NCI-H2196 (cell line): ENCODE data around the gene TNNT2.

Experiments used
- DNase-seq: peaks from one replicate; lab custom pipeline; 2025; ENCODE audit not compliant: unreplicated experiment; lab: John Stamatoyannopoulos, UW

TNNT2 gene

DNA sequence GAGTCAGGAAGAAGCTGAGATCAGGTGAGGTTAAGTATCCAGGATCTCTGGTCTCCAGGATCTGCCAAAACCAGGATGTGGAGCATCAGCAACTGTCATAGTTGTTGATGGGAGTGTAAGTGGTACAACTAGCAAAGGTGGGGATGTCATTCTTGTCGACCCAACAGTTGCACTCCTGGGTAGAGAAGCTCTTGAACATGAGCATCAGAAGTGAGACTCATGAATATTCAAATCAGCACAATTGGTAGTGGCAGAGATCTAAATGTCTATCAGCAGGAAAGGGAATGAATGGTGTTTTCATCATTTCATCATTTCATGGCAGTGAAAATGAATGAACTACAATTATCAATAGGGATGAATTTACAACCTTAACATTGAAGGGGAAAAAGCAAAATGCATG is 25.9 kb upstream of the TNNT2 start:
- no peak for DNase-seq

DNA sequence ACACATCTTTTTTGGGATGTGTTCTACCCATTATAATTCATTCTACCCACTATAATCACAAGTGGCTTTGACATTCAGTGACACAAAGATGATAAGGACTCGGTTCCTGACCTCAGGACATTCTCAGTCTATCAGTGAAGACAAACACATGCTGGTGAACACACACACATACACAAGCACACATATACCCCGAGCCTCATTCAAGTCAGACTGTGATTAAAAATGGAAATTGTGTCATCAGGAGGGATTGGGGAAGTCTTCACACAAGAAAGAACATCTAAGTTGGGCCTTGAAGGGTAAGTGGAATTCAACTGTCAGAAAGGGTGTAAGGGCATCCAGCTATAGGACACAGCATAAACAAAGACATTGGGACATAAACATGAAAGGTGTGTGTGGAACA is 24.2 kb upstream of the TNNT2 start:
- no peak for DNase-seq

DNA sequence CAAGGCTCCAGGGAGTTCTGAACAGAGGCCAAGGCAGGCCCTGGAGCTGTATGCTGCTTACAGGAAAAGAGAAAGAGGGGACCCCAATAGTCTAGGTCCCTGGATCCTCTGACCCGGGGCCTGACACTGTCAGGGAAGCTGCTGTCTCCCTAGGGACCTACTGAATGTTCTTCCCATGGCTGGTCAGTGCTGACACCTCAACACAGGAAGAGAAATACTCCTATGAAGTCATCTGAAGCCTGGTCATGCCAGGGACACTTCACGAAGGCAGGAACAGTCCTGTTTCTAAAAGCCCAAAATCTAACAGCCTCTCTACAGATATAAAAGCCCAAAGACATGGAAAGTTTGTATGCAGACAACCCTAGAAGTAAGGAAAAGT is 23.4 kb upstream of the TNNT2 start:
- DNase-seq: no peak

DNA sequence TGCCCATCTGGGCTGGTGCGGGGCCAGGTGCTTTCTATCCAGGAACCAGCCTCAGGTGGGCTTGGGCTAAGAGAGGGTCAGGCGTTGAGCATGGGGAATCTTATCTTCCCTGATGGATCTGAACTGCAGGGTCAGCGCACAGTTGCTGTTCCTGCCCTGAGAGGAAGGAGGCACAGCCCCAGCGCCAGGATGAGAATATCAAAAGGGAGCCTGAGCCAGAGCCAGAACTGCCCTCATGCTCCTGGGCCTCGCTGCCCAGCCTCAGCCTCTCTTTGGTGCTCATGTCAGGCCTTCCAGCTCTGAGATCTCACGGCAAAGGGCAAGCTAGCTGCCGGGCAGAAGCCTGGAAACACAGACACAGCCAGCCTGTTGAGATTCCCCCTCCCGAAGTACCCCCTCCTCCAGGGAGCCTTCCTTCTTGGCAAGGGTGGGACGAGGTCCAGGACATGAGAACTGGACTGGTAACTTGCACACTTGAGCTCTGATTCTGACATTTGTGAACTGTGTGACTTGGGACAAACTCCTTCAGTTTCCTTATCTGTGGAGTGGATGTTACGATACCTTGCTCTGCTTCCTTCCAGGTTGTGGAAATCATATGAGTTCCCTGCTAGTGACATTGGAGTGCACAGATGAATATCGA is 22.9 kb upstream of the TNNT2 start:
- DNase-seq: no peak

DNA sequence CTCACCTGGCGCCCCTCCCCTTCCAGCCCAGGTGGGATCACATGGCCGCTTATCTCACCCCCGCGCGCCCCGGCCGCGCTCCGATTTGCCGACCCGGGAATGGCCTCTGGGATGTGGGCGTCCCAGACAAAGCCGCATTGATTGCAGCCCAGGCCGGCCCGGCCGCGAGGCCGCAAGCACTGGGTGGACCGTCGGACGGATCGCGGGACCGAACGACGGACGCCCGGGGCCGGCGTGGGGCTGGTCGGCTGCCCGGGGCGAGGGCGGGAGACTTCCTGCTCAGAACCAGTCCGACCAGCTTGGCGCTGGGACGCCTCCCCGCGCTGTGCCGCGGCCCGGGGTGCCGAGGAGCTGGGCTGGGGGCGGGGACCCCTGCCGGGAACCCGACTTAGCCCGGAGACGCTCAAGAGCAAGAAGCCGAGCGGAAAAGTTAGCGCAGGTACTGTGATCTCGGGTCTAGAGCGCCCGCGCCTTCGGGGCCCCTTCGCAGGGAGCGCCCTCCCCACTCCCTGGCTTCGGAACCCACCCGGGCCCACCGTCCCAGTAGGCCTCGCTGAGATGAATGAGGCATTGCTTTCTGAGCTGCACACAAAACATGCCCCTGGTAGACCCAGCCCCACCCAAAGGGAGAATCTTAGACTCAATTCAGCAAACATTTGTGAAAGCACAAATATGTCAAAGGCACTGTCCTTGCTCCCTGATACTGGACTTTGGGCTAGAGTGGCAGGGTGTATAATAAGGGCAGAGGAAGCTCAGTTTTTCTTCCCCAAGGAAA is 22.1 kb upstream of the TNNT2 start:
- DNase-seq: peak; percentile 62

DNA sequence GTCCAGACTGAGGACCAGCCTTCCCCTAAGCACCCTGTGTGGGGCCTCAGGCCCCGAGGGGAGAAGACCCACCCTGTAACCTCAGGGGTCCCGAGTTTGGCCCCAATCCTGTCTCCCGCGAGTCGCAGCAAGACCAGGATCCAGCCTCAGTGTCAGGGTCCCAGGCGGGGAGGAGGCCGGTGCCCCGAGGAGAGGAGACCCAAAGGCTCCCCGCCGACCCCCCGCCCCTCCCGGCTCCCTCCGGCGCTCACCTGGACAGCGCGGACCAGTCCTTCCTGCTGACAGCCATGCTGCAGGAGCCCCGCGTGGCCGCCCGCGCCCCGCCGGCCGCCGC is 21.5 kb upstream of the TNNT2 start, which contains the start of gene LAD1:
LAD1 (minus strand) TSS at position 307 of the 334 bp plus-strand sequence; CDS start at position 289, 18 bp downstream.
- DNase-seq: no peak

DNA sequence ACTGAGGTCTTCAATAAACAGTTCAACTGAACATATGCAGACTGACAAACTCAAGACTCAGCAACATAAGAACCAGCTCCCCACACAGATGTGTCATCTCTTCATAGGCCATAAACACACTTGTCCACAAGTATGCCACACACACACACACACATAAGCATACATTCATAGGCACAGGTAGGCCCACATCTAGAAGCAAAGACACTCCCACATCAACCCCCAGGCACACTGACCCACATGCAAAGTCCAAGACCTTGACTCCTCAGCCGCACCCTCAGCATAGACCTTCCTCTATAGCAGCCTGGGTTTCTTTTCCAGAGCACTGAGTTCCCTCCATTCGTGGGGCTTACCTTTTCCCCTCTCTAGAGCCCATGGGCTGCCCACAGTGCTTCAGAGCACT is 20.2 kb upstream of the TNNT2 start:
- DNase-seq: no peak

DNA sequence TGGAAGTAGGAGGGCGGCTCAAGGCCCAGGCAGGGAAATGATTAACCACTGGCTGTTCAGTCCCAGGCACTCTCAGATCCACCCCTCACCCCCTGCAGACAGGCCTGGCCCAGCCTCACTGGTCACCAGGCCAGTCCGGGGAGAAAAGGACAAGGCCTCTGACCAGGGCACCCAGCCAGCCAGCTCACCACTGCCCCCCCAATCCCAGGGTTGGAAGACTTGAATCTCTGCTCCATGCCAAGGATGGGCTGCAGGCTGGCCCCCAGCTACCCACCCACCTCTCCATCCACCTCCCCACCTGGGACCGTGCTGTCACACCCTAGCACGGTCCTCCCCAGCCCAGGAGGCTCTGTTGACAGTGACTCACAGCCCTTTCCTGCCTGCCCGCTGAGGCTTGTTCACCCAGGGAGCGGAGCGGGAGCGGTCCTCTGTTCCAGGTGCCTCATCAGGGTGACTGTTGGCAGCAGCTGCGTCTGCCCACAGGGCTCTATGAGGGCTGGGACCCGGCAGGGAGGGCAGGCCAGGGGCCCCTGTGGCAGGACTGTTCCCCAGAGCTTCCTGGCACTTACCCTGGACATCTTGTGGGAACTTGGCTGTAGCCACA is 19.5 kb upstream of the TNNT2 start:
- peak; percentile 39 for DNase-seq

DNA sequence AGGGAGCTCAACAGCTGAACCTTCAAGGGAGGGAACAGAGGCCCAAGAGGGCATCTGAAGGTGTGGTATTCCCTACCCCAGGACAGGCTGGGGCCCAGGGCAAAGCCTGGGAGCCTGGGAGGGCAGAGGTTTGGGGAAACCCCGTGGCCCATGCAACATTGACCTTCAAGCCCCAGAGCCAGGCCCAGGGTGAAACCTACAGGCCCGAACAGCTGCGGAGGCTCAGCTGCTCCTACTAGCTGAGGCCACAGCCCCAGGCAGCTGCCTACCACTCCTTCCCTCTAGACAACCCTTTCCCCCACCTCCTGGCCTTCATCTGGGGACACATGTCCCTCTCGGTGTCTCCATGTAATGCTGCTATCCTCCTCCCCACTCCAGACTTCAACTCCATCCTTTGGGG is 18.5 kb upstream of the TNNT2 start:
- DNase-seq: no peak

DNA sequence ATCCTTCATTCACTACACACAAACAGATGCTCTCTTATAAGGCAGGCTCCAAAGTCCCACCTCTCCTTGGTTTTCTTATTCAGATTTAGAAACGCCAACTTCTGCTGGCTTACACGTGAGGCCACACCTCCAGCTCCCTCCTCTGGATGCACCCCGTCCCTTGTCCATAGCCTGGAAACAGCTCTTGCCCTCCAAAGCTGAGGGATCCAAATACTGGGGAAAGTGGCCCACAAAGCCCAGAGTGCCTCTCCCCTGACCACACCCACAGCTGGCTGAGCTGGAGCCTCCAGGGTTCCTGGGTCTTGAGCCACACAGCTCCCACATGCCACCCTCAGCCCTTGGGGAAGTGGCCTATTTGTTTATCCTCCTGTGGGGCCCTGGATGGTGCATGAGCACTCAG is 17.1 kb upstream of the TNNT2 start:
- no peak for DNase-seq

DNA sequence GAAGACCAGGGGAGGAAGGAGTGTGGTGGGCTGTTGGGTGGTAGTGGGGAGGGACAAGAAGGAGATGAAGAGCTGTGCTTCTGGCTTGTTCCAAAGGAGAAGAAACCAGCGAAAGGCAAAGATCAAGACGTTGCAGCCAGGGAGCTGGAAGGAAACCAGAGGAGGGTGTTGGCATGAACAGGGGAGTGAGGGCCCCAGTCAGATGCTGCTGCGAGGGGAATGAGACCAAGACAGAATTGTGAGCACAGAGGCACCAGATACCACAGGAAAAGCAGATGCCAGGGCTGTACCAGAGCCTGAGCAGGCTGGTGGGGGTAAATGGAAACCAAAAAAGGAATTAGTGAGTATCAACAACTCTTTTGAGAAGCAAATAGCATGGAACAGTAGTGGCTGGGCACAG is 15.6 kb upstream of the TNNT2 start:
- DNase-seq: no peak

DNA sequence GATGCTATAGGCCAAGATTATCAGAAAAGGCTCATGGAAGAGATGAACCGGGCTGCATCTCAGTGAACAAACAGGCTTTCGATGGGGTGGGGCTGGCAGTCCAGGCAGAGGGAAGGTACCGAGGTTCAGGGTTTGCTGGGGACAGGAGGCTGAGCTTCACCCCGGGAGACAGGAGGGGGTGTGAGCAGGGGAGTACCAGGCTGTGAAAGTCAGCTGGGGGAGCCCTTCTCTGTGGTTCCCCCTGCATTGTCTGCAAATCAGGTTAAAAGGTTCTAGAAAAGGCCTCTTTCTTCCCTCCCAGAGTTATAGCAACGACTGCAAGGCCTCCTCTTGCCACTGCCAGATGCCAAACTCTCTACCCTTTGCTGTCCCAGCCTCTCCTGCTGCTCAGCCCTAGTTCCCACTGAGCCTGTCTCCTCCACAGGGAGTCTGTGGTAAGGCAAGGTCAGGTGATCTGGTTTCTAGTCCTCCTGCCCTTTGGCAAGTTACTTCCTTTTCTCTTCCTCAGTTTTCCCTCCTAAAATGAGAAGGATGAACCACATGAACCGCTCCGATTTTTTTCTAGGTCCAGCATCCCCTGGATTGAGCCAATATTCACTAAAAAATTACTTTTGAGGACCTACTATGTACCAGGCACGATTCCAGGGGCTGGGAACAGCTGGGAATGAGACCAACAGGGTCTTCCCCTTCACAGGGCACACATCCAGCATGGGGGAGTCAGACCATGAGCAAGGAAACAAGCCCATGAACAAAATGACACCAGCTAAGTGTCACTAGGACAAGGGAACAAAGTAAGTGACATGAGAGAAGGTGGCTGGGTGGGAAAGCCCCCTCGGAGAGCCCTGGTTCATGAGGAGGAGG is 14.4 kb upstream of the TNNT2 start:
- DNase-seq: no peak

DNA sequence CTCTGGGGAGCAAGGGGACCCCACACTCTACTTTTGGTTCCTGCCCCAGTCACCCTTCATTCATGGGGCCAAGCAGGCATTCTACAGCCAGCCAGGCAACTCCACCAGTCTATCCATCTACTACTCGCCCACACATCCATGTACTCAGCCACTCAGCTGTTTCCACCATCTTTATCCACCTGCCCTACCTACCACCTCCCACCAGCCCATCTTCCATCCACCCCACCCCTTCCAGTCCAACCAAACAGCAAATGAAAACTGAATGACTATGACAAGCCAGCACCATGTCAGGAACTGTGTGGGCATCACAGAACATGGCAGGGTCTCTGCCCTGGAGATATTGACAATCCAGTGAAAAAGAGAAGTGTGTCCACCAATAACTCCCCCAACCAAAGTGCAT is 13.7 kb upstream of the TNNT2 start:
- no peak for DNase-seq

DNA sequence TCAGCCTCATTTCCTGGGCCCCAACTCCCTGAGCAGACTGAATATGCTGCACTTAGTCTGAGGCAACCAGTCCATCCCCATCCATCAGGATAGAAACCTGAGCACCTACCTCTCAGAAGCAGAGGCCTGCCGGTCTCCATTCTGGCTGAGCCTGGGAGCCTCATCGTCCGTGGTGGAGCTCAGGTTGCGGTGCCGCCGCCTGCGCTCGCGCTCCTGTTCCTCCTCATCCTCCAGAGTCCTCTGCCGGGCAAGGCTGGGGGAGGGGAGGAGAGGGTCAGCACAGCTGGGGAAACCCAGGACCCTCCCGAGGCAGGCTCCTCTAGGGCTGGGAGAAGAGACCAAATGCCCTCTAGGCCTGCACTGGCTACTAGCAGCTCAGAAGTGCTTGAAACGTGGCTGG is 11.6 kb upstream of the TNNT2 start:
- no peak for DNase-seq

DNA sequence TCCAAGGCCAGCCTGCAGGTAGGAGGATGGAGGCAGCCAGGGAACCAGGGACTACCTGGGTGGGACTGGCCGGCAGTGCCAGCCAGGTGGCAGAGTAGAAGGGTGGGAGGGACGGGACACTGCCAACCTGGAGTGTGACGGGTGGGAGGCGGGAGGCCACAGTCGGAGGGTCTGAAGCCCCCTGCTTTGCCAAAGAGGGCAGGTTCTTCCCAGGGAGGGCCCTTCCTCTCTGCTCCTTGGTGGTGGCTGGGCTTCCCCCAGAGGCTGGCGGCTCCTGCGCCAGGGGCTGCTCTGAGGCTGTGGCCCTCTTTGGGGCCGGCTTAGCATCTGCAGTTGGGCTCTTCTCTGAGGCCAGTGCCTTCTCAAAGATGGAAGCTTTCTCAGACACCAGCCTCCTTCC is 8.7 kb upstream of the TNNT2 start:
- no peak for DNase-seq

DNA sequence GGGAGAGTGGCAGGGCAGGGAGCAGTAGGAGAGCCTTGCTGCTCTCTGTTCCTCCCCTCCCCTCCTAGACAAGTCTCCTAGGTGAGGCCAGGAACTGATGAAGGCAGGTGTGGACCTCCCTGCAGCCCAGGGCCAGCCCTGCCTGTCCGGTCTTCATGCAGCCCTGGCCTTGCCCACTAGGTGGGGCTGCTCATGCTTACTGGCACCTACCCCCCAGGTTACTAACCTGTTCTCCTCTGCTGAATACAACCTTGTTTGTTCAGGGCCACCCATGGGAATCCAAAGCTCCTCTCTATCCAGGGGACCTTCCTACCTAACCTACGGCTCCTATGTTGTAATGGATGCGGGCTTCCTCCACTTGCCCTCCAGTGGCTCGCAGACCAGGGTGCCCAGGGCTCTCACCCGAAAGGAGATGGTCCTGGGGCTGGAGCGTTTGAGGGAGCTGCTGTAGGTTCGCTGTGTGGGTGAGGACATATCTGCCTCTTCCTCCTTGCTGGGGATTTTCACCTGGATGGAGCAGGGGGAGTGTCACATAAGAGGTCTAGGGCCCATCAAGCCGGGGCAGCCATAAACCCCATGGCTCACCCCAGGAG is 7.9 kb upstream of the TNNT2 start:
- peak; percentile 83 for DNase-seq

DNA sequence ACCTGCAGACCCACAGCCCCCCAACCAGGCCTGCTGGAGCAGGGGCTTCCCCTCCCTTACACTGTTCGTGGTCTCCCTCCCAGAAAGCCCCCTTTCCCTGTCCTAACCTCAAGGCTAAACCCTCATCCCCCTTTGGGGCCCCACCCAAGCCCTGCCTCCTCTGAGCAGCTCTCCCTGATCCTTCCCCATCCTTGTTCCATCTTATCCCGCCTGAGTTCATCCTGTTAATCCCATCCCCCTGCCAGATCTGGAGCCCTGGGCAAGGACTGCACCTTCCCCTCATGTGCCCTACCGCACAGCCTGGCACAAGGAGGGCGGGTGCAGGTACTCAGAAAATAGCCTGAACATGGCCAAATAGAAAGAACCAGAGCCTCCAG is 6.9 kb upstream of the TNNT2 start:
- no peak for DNase-seq

DNA sequence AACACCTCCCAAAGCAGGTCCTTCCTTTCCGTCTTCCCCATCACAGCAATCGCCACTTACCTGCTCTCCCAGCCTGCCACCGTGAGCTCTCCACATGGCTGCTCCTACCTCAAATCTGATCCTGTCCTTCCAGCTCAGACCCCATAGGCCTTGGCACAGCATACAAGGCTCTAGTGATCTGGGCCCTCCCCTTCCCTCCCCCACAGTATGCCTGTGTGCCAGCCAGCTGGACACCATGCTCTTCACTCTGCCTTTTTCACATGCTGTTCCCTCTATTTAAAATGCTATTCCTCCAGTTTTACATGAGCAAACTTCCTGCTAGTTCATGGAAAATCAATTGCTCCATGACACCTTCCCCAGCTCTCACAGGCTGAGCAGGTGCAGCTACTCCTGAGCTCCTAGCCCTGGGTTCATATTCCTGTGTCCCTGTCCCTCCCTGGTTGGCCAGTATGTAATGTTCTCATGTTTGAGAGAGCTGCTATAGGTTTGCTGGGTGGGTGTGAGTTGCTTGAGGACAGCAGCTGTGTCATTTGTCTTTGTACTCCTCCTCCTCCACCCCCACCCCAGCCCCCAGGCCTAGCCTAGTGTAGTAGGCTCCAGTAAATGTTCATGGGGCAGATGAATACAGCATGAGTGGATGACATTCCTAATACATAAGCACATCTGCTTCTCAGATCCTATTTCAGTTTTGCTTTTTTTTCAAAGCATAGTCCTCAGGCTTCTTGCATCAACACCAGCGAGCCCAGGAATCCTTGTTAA is 6.3 kb upstream of the TNNT2 start:
- DNase-seq: peak; percentile 90

DNA sequence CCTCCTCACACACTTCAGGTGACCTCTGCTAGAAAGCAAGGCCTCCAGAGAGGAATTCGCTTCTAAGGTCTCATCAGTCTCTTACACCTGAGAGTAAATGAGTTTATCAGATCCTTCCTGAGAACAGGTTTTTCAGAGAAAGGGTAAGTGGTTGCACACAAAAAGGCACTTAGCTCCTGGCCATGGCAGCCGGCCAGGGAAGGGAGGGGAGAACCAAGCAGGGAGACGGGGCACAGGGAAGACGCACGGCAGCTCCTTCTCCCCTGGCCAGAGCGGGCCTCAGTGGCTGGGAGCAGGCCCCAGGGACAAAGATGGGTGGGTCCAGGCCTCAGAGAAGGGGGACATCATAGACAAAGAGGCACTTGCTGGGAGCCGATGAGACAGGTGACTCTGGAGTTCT is 3.6 kb upstream of the TNNT2 start:
- DNase-seq: peak; percentile 72

DNA sequence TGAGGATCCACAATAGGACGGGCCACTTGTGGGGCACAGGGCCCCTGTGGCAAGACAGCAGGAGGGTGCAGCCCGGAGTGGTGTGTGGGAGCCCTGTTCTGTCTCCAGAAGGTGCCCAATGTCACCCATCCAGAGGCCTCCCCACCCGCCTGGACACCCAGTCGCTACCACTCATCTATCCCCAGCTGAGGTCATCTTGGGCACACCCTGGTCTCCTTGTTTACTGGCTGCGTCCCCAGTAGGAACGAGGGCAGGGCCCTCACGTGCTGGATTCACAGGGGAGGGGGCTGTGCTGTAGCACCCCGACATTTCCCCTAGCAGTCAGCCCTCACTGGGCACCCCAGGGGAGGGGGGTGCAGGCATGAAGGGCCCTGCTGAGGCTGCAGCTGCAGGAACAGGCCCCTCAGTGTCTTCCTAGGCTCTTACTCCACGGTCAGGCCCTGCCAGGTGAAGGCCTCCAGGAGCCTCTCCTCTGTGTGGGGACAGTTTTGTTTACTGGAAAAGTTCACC is 2.3 kb upstream of the TNNT2 start:
- DNase-seq: no peak
